Amygdala (tissue), 56 donors: ENCODE results near the gene RIBC1.
A peak's percentile ranks its signal among the peaks of the same experiment; 100 is the strongest.
"Not testable (repeated sequence)": the region's sequence is repeated elsewhere in the genome, so short reads cannot be mapped to it uniquely, and the experiment has no call there.

ENCODE experiments used
- DNase-seq, 56 donors: peaks; one replicate each; lab custom pipeline; 2025; lab: John Stamatoyannopoulos, UW

RIBC1 gene

GRCh38 chrX:53433651-53434639 lies 11.3 kb downstream of the RIBC1 start, which contains the start of gene HSD17B10:
HSD17B10 (minus strand) TSS chrX:53434370; CDS start chrX:53434345, 25 bp downstream.
- peak; percentile 4 to 88 (median 67) for DNase-seq

- DNase-seq: peak in 27 of 56 donors; percentile 0 to 31 (median 1)
Measured at GRCh38 chrX:53435997-53436396, 13.3 kb downstream of the RIBC1 start.

GRCh38 chrX:53437206-53437605 lies 14.5 kb downstream of the RIBC1 start:
- no peak for DNase-seq

DNA sequence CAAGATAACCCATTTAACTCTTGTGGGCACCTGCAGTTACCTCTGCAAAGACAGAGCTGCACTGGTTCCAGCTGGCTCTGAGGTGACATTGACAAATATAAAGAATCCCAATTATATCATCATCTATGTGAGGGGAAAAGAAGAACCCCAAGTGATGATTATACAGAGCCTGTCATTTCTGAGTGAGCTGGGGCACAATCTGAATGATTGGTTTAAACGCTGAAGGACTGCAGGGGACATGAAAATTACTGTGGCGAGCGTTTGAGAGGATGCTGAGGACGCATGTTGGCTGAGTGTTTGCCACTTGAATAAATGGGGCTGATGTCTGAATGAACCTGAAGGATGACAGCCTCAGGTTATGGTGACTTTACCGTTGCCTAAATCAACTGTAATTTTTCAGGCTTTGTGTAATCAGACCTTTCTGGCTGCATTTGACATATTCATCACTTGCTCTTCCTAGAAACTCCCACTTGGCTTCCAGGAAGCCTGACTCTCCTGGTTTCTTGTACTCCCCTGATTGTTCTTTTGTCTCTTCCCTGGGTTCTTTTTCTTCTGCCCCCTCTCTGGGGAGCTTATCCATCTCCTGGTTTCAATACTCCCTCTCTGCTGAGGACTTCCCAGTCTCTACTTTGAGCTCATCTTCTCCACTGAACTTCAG lies 15.6 kb downstream of the RIBC1 start:
- no peak for DNase-seq

DNA sequence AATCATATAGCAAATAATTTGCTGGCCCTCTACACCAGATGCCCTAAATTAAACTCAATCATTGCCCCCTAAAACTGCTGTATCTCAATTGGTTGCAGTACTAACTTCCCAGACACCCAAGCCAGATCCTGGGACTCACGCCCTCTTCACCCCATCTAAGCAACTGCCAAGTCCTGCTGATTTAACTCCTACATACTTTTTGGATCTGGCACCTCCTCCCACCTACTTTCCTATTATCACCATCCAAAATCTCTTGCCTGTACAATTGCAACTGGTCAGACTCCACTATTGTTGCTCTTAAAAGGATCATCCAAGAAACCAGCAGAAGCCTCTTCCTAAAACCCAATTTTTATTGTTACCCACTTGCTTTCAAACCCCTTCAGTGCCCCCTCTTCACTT lies 16.2 kb downstream of the RIBC1 start:
- DNase-seq: no peak

DNA sequence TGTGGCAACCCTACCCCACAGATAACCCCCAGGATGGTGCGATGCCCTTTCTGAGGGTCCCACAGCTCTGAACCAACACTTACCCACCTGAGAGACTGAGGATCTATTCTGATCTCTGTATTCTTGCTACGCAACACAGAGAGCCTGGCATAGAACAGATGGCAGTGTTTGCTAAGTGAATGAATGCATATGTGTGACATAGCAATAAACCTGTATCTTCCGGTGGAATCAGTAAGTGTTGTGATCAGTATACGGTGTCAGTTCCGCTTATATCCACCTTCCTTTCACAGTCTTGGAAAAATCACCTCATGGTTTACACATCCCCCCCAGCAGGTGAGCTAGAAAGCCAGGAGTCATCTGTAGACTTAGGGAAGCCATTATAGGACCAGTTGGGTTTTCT lies 17.4 kb downstream of the RIBC1 start:
- no peak for DNase-seq

- peak in 26 of 56 donors; percentile 1 to 40 (median 16) for DNase-seq
Measured at GRCh38 chrX:53440621-53441517, 18.2 kb downstream of the RIBC1 start.

DNA sequence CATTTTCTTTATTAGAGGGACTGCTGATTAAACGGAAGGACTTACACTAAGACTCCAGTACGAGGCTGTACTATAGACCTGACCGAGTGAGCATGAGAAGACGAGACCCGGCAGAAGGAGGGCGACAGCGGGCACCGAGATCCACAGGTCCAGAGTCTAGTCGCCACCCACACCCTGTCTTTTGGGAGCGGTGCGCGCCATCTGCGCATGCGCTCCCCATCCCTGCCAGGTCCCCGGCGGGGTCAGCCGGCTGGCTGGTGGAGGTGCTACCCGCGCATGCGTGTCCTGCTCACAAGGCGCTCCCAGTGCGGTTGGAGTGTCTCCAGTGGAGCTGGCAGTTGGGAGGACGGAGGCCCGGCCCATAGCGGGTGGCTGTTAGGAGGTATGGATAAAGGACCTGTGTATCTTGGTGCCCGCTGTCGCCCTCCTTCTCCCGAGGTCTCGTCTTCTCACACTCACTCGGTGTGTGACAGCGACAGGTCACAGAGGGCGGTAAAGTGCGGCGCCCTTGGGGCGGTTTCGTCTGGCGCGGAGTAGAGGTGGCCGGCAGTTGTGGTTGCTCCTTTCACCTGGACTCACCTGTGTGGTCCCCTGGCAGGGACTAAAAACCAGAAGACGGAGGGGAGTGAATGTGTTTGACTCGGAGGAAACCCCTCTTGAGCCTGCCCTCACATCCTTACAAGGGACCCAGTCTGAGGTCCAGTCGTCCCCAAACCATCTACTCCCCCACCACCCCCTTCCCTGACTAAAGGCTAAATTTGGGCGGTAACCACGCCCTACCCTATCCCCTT lies 19.1 kb downstream of the RIBC1 start:
- DNase-seq: peak in 50 of 56 donors; percentile 0 to 69 (median 32)

DNA sequence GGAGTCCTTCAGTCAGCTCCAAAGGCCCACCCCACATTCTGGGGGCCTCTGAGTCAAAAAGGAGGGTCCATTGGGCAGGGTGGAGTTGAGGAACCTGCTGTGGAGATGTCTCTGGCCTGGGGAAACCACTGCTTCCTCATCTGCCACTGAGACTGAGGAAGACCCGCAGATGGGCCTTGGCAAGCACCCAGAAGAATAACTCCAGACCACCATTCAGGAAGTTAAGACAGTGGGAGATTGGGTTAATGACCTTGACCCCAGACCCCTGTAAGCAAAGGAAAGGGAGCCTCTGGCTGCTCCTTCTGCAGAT lies 19.6 kb downstream of the RIBC1 start:
- DNase-seq: peak in 2 of 56 donors; percentile 0

- DNase-seq: peak in 11 of 56 donors; percentile 0 to 35 (median 4)
Measured at GRCh38 chrX:53445977-53446376, 23.3 kb downstream of the RIBC1 start.

DNA sequence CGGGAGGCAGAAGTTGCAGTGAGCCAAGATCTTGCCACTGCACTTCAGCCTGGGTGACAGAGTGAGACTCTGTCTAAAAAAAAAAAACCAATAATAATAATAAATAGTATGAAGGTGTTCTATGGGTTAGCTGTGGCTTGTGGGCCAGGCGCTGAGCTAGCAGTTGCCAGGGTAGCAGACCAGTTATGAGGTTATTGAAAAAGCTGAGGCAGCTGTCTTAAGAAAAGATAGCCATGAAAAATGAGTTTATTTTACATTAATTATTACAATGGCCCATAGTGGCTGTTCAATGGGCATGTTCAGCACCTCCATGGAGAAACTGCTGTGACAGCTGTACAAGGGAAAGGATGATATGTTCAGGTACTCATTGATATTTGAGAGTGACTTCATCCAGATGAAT lies 24.8 kb downstream of the RIBC1 start:
- DNase-seq: no peak

DNA sequence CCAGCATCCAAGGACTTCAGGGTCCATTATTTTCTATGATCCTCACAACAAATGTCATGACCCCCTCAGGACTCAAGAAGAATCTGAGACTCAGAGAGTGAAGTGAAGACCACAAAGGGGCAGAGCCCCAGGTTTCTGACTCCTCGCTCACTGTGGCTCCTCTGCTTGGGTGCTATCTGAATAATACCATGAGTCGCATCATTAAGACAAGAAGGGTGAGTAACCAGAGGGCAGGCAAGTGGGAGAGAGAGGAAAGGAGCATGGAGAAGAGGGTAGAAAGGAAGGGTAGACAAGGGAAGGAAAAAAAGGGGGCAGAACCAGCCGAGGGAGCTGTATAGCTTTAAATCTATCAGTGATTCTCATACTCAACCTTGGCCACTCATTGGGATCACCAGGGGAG lies 27.0 kb downstream of the RIBC1 start:
- no peak for DNase-seq

DNA sequence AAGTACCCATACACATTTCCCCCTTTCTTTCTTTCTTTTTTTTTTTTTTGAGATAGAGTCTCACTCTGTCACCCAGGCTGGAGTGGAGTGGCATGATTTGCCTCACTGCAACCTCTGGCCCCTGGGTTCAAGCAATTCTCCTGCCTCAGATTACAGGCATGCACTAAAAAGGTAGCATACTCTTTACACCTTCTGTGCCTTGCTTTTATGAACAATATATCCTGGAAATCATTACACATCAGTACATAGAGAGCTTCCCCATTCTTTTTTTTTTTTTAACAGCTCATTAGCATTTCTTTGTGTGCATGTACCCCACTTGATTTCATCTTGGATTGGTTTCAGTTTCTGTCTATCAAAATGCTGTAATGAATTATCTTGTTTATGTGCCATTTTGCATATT lies 30.1 kb downstream of the RIBC1 start:
- no peak for DNase-seq

- DNase-seq: no peak
Measured at GRCh38 chrX:53456254-53456653, 33.6 kb downstream of the RIBC1 start.

DNA sequence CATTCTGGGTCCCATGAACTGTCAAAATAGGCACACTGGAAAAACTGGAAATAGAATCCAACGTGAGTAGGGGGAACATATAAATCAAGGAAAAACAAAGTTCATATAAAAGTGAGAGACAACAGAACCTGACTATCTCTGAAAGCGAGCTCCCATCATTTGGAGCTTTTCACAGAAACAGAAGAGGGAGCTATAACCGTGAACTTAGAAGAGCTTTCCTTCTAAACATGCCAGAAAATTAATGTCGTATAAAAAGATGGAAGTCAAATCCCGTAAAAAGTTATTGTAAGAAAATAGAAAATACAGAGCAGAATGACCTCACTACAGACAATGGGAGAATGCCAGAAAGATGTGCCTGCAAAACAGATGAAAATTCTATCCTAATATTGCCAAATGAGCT lies 35.4 kb downstream of the RIBC1 start:
- DNase-seq: no peak

DNA sequence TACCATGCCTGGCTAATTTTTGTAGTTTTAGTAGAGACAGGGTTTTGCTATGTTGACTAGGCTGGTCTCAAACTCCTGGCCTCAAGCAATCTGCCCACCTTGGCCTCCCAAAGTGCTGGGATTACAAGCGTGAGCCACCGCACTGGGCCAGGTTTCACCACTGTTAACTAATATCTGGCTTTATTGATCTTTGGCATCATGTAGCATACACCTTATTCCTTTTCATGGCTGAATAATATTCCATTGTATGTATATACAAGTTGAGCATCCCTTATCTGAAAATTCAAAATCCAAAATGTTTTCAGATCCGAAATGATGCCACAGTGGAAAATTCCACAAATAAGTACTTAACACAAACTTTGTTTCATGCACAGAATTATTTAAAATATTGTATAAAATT lies 46.0 kb downstream of the RIBC1 start:
- DNase-seq: not testable (repeated sequence)

- DNase-seq: no peak
Measured at GRCh38 chrX:53471346-53471745, 48.7 kb downstream of the RIBC1 start.

DNA sequence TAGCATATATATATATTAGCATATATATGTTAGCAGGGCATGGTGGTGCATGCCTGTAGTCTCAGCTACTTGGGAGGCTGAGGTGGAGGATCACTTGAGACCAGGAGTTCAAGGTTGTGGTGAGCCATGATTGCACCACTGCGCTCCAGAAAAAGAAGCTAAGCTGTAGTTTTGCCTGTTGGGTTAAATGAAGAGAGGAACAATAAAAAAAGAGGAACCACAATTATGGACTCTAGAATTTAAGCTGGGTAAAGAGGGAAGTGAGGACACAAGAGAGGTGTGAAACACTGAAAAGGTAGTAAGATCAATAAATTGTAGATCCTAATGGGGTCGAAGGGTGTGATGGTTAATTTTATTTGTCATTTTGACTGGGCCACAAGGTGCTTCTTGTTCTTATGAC lies 52.0 kb downstream of the RIBC1 start:
- no peak for DNase-seq

GRCh38 chrX:53476371-53476770 lies 53.7 kb downstream of the RIBC1 start:
- DNase-seq: no peak

- no peak for DNase-seq
Measured at GRCh38 chrX:53479301-53479700, 56.6 kb downstream of the RIBC1 start.
